ENCODE results near the gene MCAM.
A peak's percentile ranks its signal among the peaks of the same experiment; 100 is the strongest.

The MCAM gene

GRCh38 chr11:119335655-119336543 lies 19.0 kb upstream of the MCAM start:
- H3K4me3 ChIP-seq (replicated peaks; ENCODE audit: low read depth, low read length), result peak overlapping the region; percentile 94
- no peak for DNase-seq (ENCODE audit: low read depth)
- TF ChIP-seq CTCF (IDR thresholded peaks at IDR 0.05; ENCODE audit: low read length, missing control alignments), result no peak

- TF ChIP-seq CTCF (IDR thresholded peaks at IDR 0.05; ENCODE audit: low read length, missing control alignments), result no peak
- DNase-seq (ENCODE audit: low read depth), result no peak
Observed at GRCh38 chr11:119335091-119335654, 18.2 kb upstream of the MCAM start.

GRCh38 chr11:119334174-119334930 lies 17.4 kb upstream of the MCAM start, which contains the start of gene RNF26:
TSS of gene RNF26 (plus strand) at chr11:119334527. CDS start at chr11:119335123, 596 bp downstream.
- no peak for TF ChIP-seq CTCF (IDR thresholded peaks at IDR 0.05; ENCODE audit: low read length, missing control alignments)
- DNase-seq (ENCODE audit: low read depth), result peak; percentile 99
- peak within 1 kb of the TSS; percentile 94 for H3K4me3 ChIP-seq (replicated peaks; ENCODE audit: low read depth, low read length)

More at GRCh38 chr11:119335091-119335654, 18.2 kb upstream of the MCAM start:
- peak overlapping the region; percentile 94 for H3K4me3 ChIP-seq (replicated peaks; ENCODE audit: low read depth, low read length)

- TF ChIP-seq CTCF (IDR thresholded peaks at IDR 0.05; ENCODE audit: low read length, missing control alignments), result no peak
Observed at GRCh38 chr11:119332111-119332765, 15.3 kb upstream of the MCAM start.

GRCh38 chr11:119330237-119330636 lies 13.3 kb upstream of the MCAM start:
- DNase-seq (ENCODE audit: low read depth), result no peak
- no peak for TF ChIP-seq CTCF (IDR thresholded peaks at IDR 0.05; ENCODE audit: low read length, missing control alignments)
- no peak overlapping the region for H3K4me3 ChIP-seq (replicated peaks; ENCODE audit: low read depth, low read length)

More at GRCh38 chr11:119332111-119332765, 15.3 kb upstream of the MCAM start:
- H3K4me3 ChIP-seq (replicated peaks; ENCODE audit: low read depth, low read length), result no peak overlapping the region
- DNase-seq (ENCODE audit: low read depth), result no peak

GRCh38 chr11:119329320-119329719 lies 12.4 kb upstream of the MCAM start:
- no peak for DNase-seq (ENCODE audit: low read depth)
- no peak for TF ChIP-seq CTCF (IDR thresholded peaks at IDR 0.05; ENCODE audit: low read length, missing control alignments)
- H3K4me3 ChIP-seq (replicated peaks; ENCODE audit: low read depth, low read length), result no peak overlapping the region

Measured in fibroblast of pulmonary artery (primary cell).